ENCODE results near the gene GSTA5.

GRCh38 chr6:52877168-52877567, 36.6 kb upstream of the GSTA5 start:
- no peak for TF ChIP-seq KDM1A (IDR thresholded peaks at IDR 0.05; ENCODE audit: low read depth)
- TF ChIP-seq CBX8 (IDR thresholded peaks at IDR 0.05), result no peak
- no peak for TF ChIP-seq CTCF (IDR thresholded peaks at IDR 0.05)
- no peak for TF ChIP-seq RAD21 (conservative IDR thresholded peaks at IDR 0.05 in 1 of 2, IDR thresholded peaks at IDR 0.05 in 1 of 2)
- TF ChIP-seq POLR2A (IDR thresholded peaks at IDR 0.05; ENCODE audit: low read length), result no peak
- TF ChIP-seq REST (IDR thresholded peaks at IDR 0.05), result no peak
- TF ChIP-seq KDM5A (IDR thresholded peaks at IDR 0.05), result no peak
- no peak for TF ChIP-seq RFX5 (IDR thresholded peaks at IDR 0.05)
- no peak for TF ChIP-seq MYC (IDR thresholded peaks at IDR 0.05; ENCODE audit: borderline replicate concordance, low read length)
- no peak for TF ChIP-seq CHD4 (IDR thresholded peaks at IDR 0.05; ENCODE audit: borderline replicate concordance)
- no peak for TF ChIP-seq BHLHE40 (IDR thresholded peaks at IDR 0.05; ENCODE audit: low read depth, low read length)
- TF ChIP-seq MAFK (IDR thresholded peaks at IDR 0.05; ENCODE audit: partially characterized antibody), result no peak
